ENCODE results near the gene CCM2. TPM values are rescaled to one million over a fixed set of nuclear protein-coding genes. Genes with fewer than 3 reads are reported as not detected.

Gene CCM2
- total RNA-seq, 1 donor from 2014 or later = 34.1 TPM

DNA sequence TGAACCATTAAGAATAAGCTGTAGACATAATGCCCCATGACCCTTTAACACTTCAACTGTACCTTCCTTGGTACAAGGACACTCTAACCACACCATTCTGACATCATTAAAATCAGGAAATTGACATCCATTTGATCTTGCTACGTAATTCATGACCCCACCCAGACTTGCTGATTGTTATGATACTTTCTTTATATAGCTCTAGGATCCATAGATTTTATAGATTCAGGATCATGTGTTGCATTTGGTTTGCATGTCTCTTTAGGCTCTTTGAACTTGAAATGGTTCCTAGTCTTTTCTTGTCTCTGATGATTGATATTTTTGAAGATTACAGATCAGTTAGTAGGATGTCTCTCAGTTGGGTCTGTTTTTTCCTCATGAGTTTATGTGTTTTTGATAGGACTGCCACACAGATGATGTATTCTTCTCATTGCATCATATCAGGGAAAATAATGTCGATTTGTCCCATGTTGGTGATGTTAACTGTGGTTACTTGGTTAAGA lies 13.5 kb downstream of the CCM2 start:
- H3K27me3 Mint-ChIP-seq (ENCODE audit: low read depth) = no peaks in the 10 kb centered on the region
- peaks cover 28% of the 10 kb centered on the region for H3K36me3 Mint-ChIP-seq
- H3K9me3 Mint-ChIP-seq = peaks cover 13% of the 10 kb centered on the region
- DNase-seq (ENCODE audit: low spot score in 2 of 2, unreplicated experiment in 2 of 2) = no peak
- TF ChIP-seq, protein P1, sequence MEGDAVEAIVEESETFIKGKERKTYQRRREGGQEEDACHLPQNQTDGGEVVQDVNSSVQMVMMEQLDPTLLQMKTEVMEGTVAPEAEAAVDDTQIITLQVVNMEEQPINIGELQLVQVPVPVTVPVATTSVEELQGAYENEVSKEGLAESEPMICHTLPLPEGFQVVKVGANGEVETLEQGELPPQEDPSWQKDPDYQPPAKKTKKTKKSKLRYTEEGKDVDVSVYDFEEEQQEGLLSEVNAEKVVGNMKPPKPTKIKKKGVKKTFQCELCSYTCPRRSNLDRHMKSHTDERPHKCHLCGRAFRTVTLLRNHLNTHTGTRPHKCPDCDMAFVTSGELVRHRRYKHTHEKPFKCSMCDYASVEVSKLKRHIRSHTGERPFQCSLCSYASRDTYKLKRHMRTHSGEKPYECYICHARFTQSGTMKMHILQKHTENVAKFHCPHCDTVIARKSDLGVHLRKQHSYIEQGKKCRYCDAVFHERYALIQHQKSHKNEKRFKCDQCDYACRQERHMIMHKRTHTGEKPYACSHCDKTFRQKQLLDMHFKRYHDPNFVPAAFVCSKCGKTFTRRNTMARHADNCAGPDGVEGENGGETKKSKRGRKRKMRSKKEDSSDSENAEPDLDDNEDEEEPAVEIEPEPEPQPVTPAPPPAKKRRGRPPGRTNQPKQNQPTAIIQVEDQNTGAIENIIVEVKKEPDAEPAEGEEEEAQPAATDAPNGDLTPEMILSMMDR (IDR thresholded peaks at IDR 0.05; ENCODE audit: unreplicated experiment) = no peak
- no peaks in the 10 kb centered on the region for H3K4me1 Mint-ChIP-seq
- no peak overlapping the region for H3K27ac Mint-ChIP-seq
- H3K4me3 Mint-ChIP-seq = no peak overlapping the region

DNA sequence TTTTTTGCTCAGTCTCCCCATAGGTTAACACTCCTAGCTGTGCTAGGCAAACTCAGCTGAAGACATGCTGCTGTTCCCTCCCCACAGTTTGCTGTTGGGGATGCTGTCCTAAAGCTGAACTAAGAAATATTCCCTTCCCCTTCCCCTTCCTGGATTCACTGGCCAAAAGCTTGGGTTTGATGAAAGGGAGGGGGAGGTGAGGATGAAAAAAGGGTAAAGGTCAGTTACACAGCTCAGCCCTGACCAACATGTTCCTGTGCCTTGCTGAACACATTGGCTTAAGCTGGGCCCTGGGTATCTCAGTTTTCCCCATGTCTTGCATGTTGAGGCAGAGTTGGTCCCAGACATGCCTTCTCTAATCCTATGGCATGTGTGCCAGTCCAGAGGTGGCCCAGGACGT lies 15.3 kb downstream of the CCM2 start:
- no peak for DNase-seq (ENCODE audit: low spot score in 2 of 2, unreplicated experiment in 2 of 2)
- H3K9me3 Mint-ChIP-seq = peaks cover 13% of the 10 kb centered on the region
- H3K27ac Mint-ChIP-seq = no peak overlapping the region

DNA sequence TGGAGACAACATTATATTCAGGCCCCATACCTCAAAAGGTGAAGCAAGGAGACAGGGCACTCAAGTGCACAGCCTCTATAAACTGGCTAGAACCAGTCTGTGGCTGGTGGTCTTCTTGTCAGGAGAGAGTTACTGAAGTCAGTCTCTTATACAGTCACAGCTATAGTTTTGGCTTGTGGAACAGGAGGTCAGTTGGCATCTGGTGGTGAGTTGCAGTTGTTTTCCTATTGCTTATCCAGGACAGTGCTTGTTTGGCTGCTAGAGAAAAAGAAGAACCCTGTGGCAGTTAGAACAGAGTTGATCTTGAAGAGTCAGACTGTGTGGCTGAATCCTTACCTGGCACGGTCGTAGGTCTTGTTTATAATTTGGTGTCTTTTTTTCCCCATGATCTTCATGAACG lies 17.3 kb downstream of the CCM2 start:
- H3K4me3 Mint-ChIP-seq = no peak overlapping the region
- TF ChIP-seq, protein P1 (IDR thresholded peaks at IDR 0.05; ENCODE audit: unreplicated experiment) = no peak
- no peak for DNase-seq (ENCODE audit: low spot score in 2 of 2, unreplicated experiment in 2 of 2)
- no peaks in the 10 kb centered on the region for H3K4me1 Mint-ChIP-seq
- H3K27me3 Mint-ChIP-seq (ENCODE audit: low read depth) = no peaks in the 10 kb centered on the region
- H3K27ac Mint-ChIP-seq = no peak overlapping the region
- peaks cover 32% of the 10 kb centered on the region for H3K36me3 Mint-ChIP-seq
- H3K9me3 Mint-ChIP-seq = peaks cover 16% of the 10 kb centered on the region

More for the DNA sequence above, 15.3 kb downstream of the CCM2 start:
- TF ChIP-seq, protein P1 (IDR thresholded peaks at IDR 0.05; ENCODE audit: unreplicated experiment) = no peak
- no peaks in the 10 kb centered on the region for H3K4me1 Mint-ChIP-seq
- peaks cover 29% of the 10 kb centered on the region for H3K36me3 Mint-ChIP-seq
- H3K27me3 Mint-ChIP-seq (ENCODE audit: low read depth) = no peaks in the 10 kb centered on the region
- H3K4me3 Mint-ChIP-seq = no peak overlapping the region

- Mint-ChIP-seq H3K4me3 (no peak overlapping the region), H3K4me1 (no peaks in the 10 kb centered on the region)
Measured at GRCh38 chr7:45020915-45021314, 20.9 kb downstream of the CCM2 start.

DNA sequence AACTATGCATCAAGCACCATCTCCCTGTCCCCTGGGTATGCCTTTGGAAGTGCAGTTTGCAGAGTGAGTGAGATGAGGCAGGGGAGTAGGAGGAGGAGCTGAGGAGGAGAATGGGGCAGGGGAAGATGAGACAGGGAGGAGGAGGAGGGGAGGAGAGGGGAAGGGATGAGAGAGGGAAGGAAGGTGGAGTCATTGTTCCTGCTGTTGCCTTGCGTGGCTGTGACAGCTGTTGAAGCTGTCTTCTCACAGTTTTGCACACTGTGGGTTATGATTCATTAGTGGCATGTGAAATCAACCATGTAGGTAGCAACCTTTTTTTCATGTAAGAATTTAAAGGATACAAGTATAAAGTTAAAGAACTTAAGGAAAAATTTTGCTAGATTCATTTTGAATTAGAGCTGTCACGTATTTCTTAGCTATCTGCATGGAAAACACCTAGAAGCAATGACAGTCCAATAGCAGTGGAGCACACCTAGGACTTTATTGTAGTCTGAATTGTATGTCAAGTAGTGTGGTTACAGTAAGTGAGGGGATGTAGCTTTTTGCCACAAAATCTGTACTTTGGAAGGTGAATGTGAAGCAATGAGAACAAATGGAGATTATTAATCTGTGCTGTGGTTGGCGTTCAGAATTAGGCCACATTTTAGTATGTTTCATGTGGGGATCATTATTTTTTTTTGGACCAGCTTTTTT lies 21.7 kb downstream of the CCM2 start:
- no peak for DNase-seq (ENCODE audit: low spot score in 2 of 2, unreplicated experiment in 2 of 2)
- Mint-ChIP-seq H3K27me3 (ENCODE audit: low read depth) (no peaks in the 10 kb centered on the region), H3K9me3 (peaks cover 21% of the 10 kb centered on the region), H3K27ac (no peak overlapping the region), H3K4me3 (no peak overlapping the region), H3K36me3 (peaks cover 38% of the 10 kb centered on the region), H3K4me1 (no peaks in the 10 kb centered on the region)
- TF ChIP-seq, protein P1 (IDR thresholded peaks at IDR 0.05; ENCODE audit: unreplicated experiment) = no peak

More at GRCh38 chr7:45020915-45021314, 20.9 kb downstream of the CCM2 start:
- H3K9me3 Mint-ChIP-seq = peaks cover 24% of the 10 kb centered on the region
- DNase-seq (ENCODE audit: low spot score in 2 of 2, unreplicated experiment in 2 of 2) = no peak
- H3K27me3 Mint-ChIP-seq (ENCODE audit: low read depth) = no peaks in the 10 kb centered on the region
- TF ChIP-seq, protein P1 (IDR thresholded peaks at IDR 0.05; ENCODE audit: unreplicated experiment) = no peak
- peak overlapping the region; percentile 19 for H3K27ac Mint-ChIP-seq
- H3K36me3 Mint-ChIP-seq = peaks cover 38% of the 10 kb centered on the region
